Measurements from ENCODE around the gene SH3GLB2.

DNA sequence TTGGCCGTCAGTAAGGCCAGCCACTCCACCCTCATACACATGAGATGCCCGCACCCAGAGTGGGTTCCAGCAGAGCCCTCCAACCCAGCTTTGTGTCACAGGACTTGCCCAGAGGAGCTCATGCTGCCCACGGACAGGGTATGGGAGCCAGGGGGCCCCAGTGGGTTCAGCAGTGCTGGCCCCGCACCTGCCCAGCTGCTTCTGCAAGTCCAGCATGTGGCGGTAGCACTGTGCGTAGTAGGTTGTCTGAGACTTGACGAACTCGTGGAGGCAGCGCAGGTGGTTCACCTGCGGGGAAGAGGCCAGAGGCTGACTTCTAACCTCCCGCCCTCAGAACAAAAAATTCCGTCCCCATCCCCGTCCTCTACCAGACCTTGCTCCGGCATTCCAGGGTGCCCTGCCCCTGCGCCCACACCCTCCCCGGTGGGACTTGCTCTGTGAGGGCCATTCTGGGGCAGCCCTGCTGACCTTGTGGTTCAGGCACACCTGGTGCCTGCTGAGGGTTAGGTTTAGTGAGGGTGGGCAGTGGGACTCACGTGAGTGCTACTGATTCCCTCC lies 18.5 kb downstream of the SH3GLB2 start:
- TF ChIP-seq, protein P1, sequence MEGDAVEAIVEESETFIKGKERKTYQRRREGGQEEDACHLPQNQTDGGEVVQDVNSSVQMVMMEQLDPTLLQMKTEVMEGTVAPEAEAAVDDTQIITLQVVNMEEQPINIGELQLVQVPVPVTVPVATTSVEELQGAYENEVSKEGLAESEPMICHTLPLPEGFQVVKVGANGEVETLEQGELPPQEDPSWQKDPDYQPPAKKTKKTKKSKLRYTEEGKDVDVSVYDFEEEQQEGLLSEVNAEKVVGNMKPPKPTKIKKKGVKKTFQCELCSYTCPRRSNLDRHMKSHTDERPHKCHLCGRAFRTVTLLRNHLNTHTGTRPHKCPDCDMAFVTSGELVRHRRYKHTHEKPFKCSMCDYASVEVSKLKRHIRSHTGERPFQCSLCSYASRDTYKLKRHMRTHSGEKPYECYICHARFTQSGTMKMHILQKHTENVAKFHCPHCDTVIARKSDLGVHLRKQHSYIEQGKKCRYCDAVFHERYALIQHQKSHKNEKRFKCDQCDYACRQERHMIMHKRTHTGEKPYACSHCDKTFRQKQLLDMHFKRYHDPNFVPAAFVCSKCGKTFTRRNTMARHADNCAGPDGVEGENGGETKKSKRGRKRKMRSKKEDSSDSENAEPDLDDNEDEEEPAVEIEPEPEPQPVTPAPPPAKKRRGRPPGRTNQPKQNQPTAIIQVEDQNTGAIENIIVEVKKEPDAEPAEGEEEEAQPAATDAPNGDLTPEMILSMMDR (IDR thresholded peaks at IDR 0.05; ENCODE audit: low read depth, low read length, poor library complexity, severe bottlenecking): no peak
- no peak for TF ChIP-seq EZH2phosphoT487 (IDR thresholded peaks at IDR 0.05; ENCODE audit: borderline replicate concordance, low read length)

Data from DOHH2 (cell line).